Ascending aorta (tissue), 2 donors: ENCODE measurements around the gene CCNT2. TPM values are rescaled to one million over a fixed set of nuclear protein-coding genes. Genes with fewer than 3 reads are reported as not detected.

Experiments
- DNase-seq, 2 donors: peaks; one replicate each; pipeline ENCODE4 v3.0.0-alpha.2; 2019; ENCODE audit warnings: low spot score in 2 of 2
- H3K27ac ChIP-seq, 2 donors: fragments of 200-600 bp; sonication (generic); one replicate each; pipeline ENCODE4 v1.5.1; 2016 to 2017; ENCODE audit warnings: mild to moderate bottlenecking in 1 of 2
- H3K27me3 ChIP-seq: fragments of 200-600 bp; sonication (generic); one replicate; pipeline ENCODE4 v1.5.1; 2017
- H3K36me3 ChIP-seq, 2 donors: fragments of 200-600 bp; sonication (generic); one replicate each; pipeline ENCODE4 v1.5.1; 2016
- H3K4me1 ChIP-seq, 2 donors: fragments of 200-600 bp; sonication (generic); one replicate each; pipeline ENCODE4 v1.5.1; 2016 to 2017; ENCODE audit warnings: mild to moderate bottlenecking in 1 of 2
- H3K4me3 ChIP-seq, 2 donors: fragments of 200-600 bp; sonication (generic); one replicate each; pipeline ENCODE4 v1.5.1; 2016 to 2017; ENCODE audit warnings: mild to moderate bottlenecking in 1 of 2
- H3K9me3 ChIP-seq, 2 donors: fragments of 200-600 bp; sonication (generic); one replicate each; pipeline ENCODE4 v1.5.1; 2016
- CTCF ChIP-seq, 3 experiments: fragments of 200-600 bp in 2 of 3; fragments of 450-650 bp in 1 of 3; sonication (generic) in 2 of 3; IDR thresholded peaks; one replicate each; pipeline ENCODE4 v1.5.1; 2016 to 2019; ENCODE audit warnings: antibody characterized with exemption in 3 of 3, mild to moderate bottlenecking in 1 of 3, moderate library complexity in 1 of 3
- intact Hi-C: fragments of 100-400 bp; cut with DNase I; formaldehyde crosslinking; loops from one replicate; pipeline ENCODE4 v1.15.1; 2023
- total RNA-seq: library from RNA; depleted of rRNA; stranded (reverse); fragments of >200 nt; gene quantifications from one replicate; pipeline ENCODE4 v1.1.0, GENCODE V29; 2016

Gene CCNT2
- total RNA-seq, result 14.2 TPM

DNA sequence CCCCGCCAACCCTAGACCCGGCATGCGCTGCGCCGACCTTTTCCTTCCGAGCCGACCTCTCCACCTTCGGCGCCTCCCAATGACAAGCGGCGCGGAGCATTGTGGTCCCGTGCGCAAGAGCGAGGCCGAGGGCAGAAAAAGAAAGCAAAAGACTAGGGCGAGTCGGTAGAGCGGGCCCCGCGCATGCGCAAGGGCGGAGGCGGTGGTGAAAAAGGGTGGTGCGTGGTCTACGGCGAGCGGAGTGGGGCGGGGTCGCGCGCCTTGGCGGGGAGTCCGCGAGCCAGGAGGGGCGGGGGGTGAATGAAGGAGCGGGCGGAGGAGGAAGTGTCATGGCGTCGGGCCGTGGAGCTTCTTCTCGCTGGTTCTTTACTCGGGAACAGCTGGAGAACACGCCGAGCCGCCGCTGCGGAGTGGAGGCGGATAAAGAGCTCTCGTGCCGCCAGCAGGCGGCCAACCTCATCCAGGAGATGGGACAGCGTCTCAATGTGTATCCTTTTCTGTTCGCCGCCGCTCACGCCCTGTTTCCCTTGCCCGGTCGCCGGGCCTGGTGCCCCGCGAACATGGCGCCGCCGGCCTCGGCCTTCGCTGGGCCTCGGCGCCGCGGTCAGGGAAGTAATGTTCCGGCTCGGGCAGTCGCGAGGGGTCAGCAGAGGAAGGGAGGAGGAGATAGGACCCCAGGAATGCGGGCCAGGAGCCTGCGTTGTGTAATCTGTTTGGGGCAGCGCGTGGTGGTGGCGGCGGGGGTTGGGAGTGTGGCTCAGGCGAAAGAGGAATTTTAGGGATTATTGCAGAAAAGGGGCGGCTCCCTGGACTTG, at the start of gene CCNT2:
Gene CCNT2 (plus strand): TSS at position 297 of the 815 bp plus-strand sequence. CDS start 33 bp downstream, at position 330.
- peak; percentile 97 to 99 for DNase-seq
- intact Hi-C loops, result loop anchor here (1.0 to 5.0 kb wide), 4 partner anchors 134 to 1066 kb away; partner anchors contain the start of genes DARS1, R3HDM1, RAB3GAP1 and ZRANB3
- H3K27me3 ChIP-seq, result no peaks in the 10 kb centered on the region
- H3K4me3 ChIP-seq, result peak within 1 kb of the TSS; percentile 83 to 88
- no peaks in the 10 kb centered on the region for H3K36me3 ChIP-seq
- H3K9me3 ChIP-seq, result no peaks in the 10 kb centered on the region
- peak within 1 kb of the TSS; percentile 96 to 98 for H3K27ac ChIP-seq
- H3K4me1 ChIP-seq, result peaks cover 5 to 25% of the 10 kb centered on the region in 2 donors
- TF ChIP-seq CTCF (IDR thresholded peaks at IDR 0.05), result no peak

GRCh38 chr2:134869946-134870736, 48.5 kb upstream of the CCNT2 start:
- no peaks in the 10 kb centered on the region for H3K9me3 ChIP-seq
- no peaks in the 10 kb centered on the region for H3K36me3 ChIP-seq
- intact Hi-C loops, result no loop called here
- H3K27ac ChIP-seq, result no peak overlapping the region
- no peaks in the 10 kb centered on the region for H3K27me3 ChIP-seq
- TF ChIP-seq CTCF (IDR thresholded peaks at IDR 0.05), result no peak
- DNase-seq, result no peak
- no peak overlapping the region for H3K4me3 ChIP-seq
- H3K4me1 ChIP-seq, result no peaks in the 10 kb centered on the region

GRCh38 chr2:134873152-134873551, 45.5 kb upstream of the CCNT2 start:
- Histone ChIP-seq H3K9me3 (peaks cover 0 to 2% of the 10 kb centered on the region in 2 donors), H3K27ac (no peak overlapping the region), H3K36me3 (no peaks in the 10 kb centered on the region), H3K4me1 (no peaks in the 10 kb centered on the region), H3K27me3 (no peaks in the 10 kb centered on the region), H3K4me3 (no peak overlapping the region)
- DNase-seq, result no peak
- no peak for TF ChIP-seq CTCF (IDR thresholded peaks at IDR 0.05)
- intact Hi-C loops, result no loop called here

DNA sequence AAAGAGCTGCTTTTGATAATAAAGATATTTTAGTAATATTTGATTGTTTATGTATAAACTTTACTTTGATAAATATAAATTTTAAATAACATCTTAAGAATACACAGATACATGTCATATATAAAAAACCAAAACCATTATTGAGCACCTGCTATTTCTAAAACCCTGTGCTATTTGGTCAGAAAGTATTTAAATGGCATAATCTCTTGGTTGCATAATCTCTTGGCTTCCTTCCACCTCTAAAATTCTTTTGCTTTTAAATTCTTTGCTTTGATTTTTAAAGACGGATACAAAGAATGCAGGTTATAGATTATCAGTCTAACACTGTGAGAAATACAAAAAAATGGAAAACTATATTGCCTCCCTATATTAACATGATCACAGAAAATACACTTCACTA, 43.3 kb upstream of the CCNT2 start:
- DNase-seq, result no peak
- Histone ChIP-seq H3K9me3 (peaks cover 0 to 7% of the 10 kb centered on the region in 2 donors), H3K36me3 (no peaks in the 10 kb centered on the region), H3K4me3 (no peak overlapping the region), H3K27me3 (no peaks in the 10 kb centered on the region), H3K27ac (no peak overlapping the region), H3K4me1 (no peaks in the 10 kb centered on the region)
- intact Hi-C loops, result no loop called here
- TF ChIP-seq CTCF (IDR thresholded peaks at IDR 0.05), result no peak

GRCh38 chr2:134882773-134883172, 35.8 kb upstream of the CCNT2 start:
- Histone ChIP-seq H3K36me3 (no peaks in the 10 kb centered on the region), H3K27ac (no peak overlapping the region), H3K9me3 (peaks cover 0 to 7% of the 10 kb centered on the region in 2 donors), H3K4me1 (no peaks in the 10 kb centered on the region), H3K4me3 (no peak overlapping the region), H3K27me3 (no peaks in the 10 kb centered on the region)
- intact Hi-C loops, result no loop called here
- no peak for DNase-seq
- TF ChIP-seq CTCF (IDR thresholded peaks at IDR 0.05), result no peak
